HCT116 (cell line): ENCODE measurements around the gene OPN3. TPM values are rescaled to one million over a fixed set of nuclear protein-coding genes. Genes with fewer than 3 reads are reported as not detected.

ENCODE experiments used
- ATAC-seq: fragments of 200-7000 bp; cut with Tn5 transposase; 2 replicates; pipeline ENCODE4 v1.9.1; 2020; ENCODE audit warnings: mild to moderate bottlenecking, moderate library complexity
- BruUV-seq: library from RNA; stranded (reverse); fragments of 400-500 nt; replicated peaks from 2 replicates; lab custom pipeline; 2021; lab: Mats Ljungman, UMichigan
- CTCF ChIA-PET: fragments of 300-600 bp; sonication (Branson Sonifier 250); formaldehyde crosslinking; loops from one replicate; lab custom pipeline; 2021; ENCODE audit warnings: antibody characterized with exemption; lab: Charles Lee
- POLR2A ChIA-PET: fragments of 300-600, 350-600 bp; sonication (Branson Sonifier 250); formaldehyde crosslinking; loops from one replicate; lab custom pipeline; 2021; ENCODE audit warnings: antibody characterized with exemption; lab: Charles Lee
- RAD21 ChIA-PET, 2 experiments: fragments of 300-600 bp; sonication (Branson Sonifier 250); formaldehyde crosslinking; loops; one replicate each; lab custom pipeline; 2023; ENCODE audit warnings: low total read pairs in 2 of 2; ENCODE audit not compliant: uncharacterized antibody in 2 of 2, unreplicated experiment in 2 of 2, low non-redundant PET in 1 of 2; lab: Charles Lee
- DNase-seq: peaks from one replicate; pipeline ENCODE4 v3.0.0-alpha.2; 2010; ENCODE audit warnings: low read depth, low spot score
- H2AFZ ChIP-seq: fragments of 200-600 bp; shearing (Covaris generic), sonication (generic); 2 replicates; pipeline ENCODE4 v1.6.1; 2017; ENCODE audit warnings: low read depth, mixed run types, mixed read lengths, antibody characterized with exemption, low read length; ENCODE audit not compliant: poor library complexity, severe bottlenecking
- H3K27ac ChIP-seq: 2 replicates; pipeline ENCODE4 v1.5.1; 2012; ENCODE audit warnings: low read depth, low read length
- H3K27me3 ChIP-seq: fragments of 200-600 bp; sonication (generic); 2 replicates; pipeline ENCODE4 v1.6.1; 2016; ENCODE audit warnings: mixed run types, low read length, mixed read lengths; ENCODE audit not compliant: insufficient read depth
- H3K36me3 ChIP-seq, 2 experiments: fragments of 200-500 bp in 1 of 2; fragments of 200-600 bp in 1 of 2; sonication (Bioruptor generic) in 1 of 2; sonication (generic) in 1 of 2; 2 replicates each; pipeline versions ENCODE4 v1.5.1 to v1.6.1; 2014 to 2016; ENCODE audit warnings: low read length in 2 of 2, inconsistent platforms in 1 of 2, mixed read lengths in 1 of 2, mixed run types in 1 of 2; ENCODE audit not compliant: insufficient read depth in 2 of 2, control insufficient read depth in 1 of 2
- H3K4me1 ChIP-seq, 2 experiments: fragments of 200-600 bp in 1 of 2; sonication (generic) in 1 of 2; 2 replicates each; pipeline versions ENCODE4 v1.5.1 to v1.6.1; 2012 to 2017; ENCODE audit warnings: low read length in 2 of 2, inconsistent platforms in 1 of 2, mild to moderate bottlenecking in 1 of 2, mixed read lengths in 1 of 2, mixed run types in 1 of 2, moderate library complexity in 1 of 2; ENCODE audit not compliant: insufficient read depth in 2 of 2, control insufficient read depth in 1 of 2
- H3K4me2 ChIP-seq: fragments of 200-600 bp; sonication (generic); 2 replicates; pipeline ENCODE4 v1.6.1; 2017; ENCODE audit warnings: mixed run types, low read length, mixed read lengths
- H3K4me3 ChIP-seq, 2 experiments: fragments of 200-600 bp in 1 of 2; sonication (generic) in 1 of 2; replicated peaks in 1 of 2; 2 replicates each; pipeline ENCODE4 v1.5.1; 2011 to 2016; ENCODE audit warnings: low read length in 2 of 2, control low read depth in 1 of 2, low read depth in 1 of 2, mild to moderate bottlenecking in 1 of 2, mixed read lengths in 1 of 2, mixed run types in 1 of 2
- H3K79me2 ChIP-seq: fragments of 200-600 bp; sonication (generic); 2 replicates; pipeline ENCODE4 v1.6.1; 2017; ENCODE audit warnings: mild to moderate bottlenecking, mixed run types, low read length, moderate library complexity, mixed read lengths; ENCODE audit not compliant: insufficient read depth
- H3K9ac ChIP-seq: fragments of 200-600 bp; sonication (generic); 2 replicates; pipeline ENCODE4 v1.6.1; 2016; ENCODE audit warnings: low read length, mixed read lengths
- H3K9me2 ChIP-seq: fragments of 200-600 bp; sonication (generic), shearing (Covaris generic); 2 replicates; pipeline ENCODE4 v1.6.1; 2017; ENCODE audit warnings: mixed run types, mild to moderate bottlenecking, moderate library complexity; ENCODE audit not compliant: insufficient read depth
- H3K9me3 ChIP-seq, 2 experiments: fragments of 200-500 bp in 1 of 2; fragments of 200-600 bp in 1 of 2; sonication (Bioruptor generic) in 1 of 2; sonication (generic) in 1 of 2; 2 replicates each; pipeline ENCODE4 v1.6.1; 2014 to 2017; ENCODE audit warnings: low read length in 2 of 2, mixed read lengths in 2 of 2, inconsistent platforms in 1 of 2, low read depth in 1 of 2, mild to moderate bottlenecking in 1 of 2, mixed run types in 1 of 2, moderate library complexity in 1 of 2; ENCODE audit not compliant: control insufficient read depth in 1 of 2, insufficient read depth in 1 of 2
- H4K20me1 ChIP-seq: fragments of 200-600 bp; sonication (generic), shearing (Covaris generic); 2 replicates; pipeline ENCODE4 v1.6.1; 2017; ENCODE audit warnings: mixed run types, mild to moderate bottlenecking, moderate library complexity; ENCODE audit not compliant: insufficient read depth
- ATF3 ChIP-seq: IDR thresholded peaks from 2 replicates; pipeline ENCODE4 v1.6.1; 2012
- CBX3 ChIP-seq: IDR thresholded peaks from 2 replicates; pipeline ENCODE4 v1.6.1; 2012; ENCODE audit warnings: low read depth
- CEBPB ChIP-seq: IDR thresholded peaks from 2 replicates; pipeline ENCODE4 v1.6.1; 2012; ENCODE audit warnings: low read depth
- EGR1 ChIP-seq: IDR thresholded peaks from 2 replicates; pipeline ENCODE4 v1.6.1; 2012; ENCODE audit warnings: low read depth
- ELF1 ChIP-seq: IDR thresholded peaks from 2 replicates; pipeline ENCODE4 v1.6.1; 2012; ENCODE audit warnings: low read depth, borderline replicate concordance
- EZH2 ChIP-seq: fragments of 200-600 bp; sonication (generic); IDR thresholded peaks from 2 replicates; pipeline ENCODE4 v1.6.1; 2017; ENCODE audit warnings: antibody characterized with exemption, mixed run types
- EZH2phosphoT487 ChIP-seq: fragments of 200-600 bp; IDR thresholded peaks from 2 replicates; pipeline ENCODE4 v1.6.1; 2018; ENCODE audit warnings: antibody characterized with exemption, borderline replicate concordance
- FOSL1 ChIP-seq: IDR thresholded peaks from 2 replicates; pipeline ENCODE4 v1.6.1; 2012; ENCODE audit warnings: low read depth
- RAD21 ChIP-seq: IDR thresholded peaks from 2 replicates; pipeline ENCODE4 v1.6.1; 2012; ENCODE audit warnings: low read depth, mild to moderate bottlenecking
- REST ChIP-seq: IDR thresholded peaks from 2 replicates; pipeline ENCODE4 v1.6.1; 2012; ENCODE audit warnings: low read depth
- SIN3A ChIP-seq: IDR thresholded peaks from 2 replicates; pipeline ENCODE4 v1.6.1; 2012; ENCODE audit warnings: low read depth
- SRF ChIP-seq: IDR thresholded peaks from 2 replicates; pipeline ENCODE4 v1.6.1; 2012; ENCODE audit warnings: low read depth
- TCF7L2 ChIP-seq: IDR thresholded peaks from 2 replicates; pipeline ENCODE4 v1.7.0; 2011; ENCODE audit warnings: borderline replicate concordance, inconsistent platforms; ENCODE audit not compliant: insufficient read depth, insufficient read length; ENCODE audit errors: extremely low read depth
- YY1 ChIP-seq: IDR thresholded peaks from 2 replicates; pipeline ENCODE4 v1.6.1; 2011; ENCODE audit warnings: low read length, low read depth, moderate library complexity, mild to moderate bottlenecking; ENCODE audit not compliant: insufficient replicate concordance; ENCODE audit errors: extremely low read depth
- ZFX ChIP-seq: fragments of 450-650 bp; IDR thresholded peaks from 2 replicates; pipeline ENCODE4 v1.6.1; 2017
- ZNF274 ChIP-seq: fragments of 200-500 bp; sonication (Bioruptor generic); IDR thresholded peaks from 2 replicates; pipeline ENCODE4 v1.6.1; 2014; ENCODE audit warnings: mild to moderate bottlenecking, low read depth, low read length, inconsistent platforms
- intact Hi-C: fragments of 100-400 bp; cut with micrococcal nuclease; formaldehyde crosslinking; loops from 2 replicates; pipeline ENCODE4 v1.10.0; 2022
- total RNA-seq: library from RNA; stranded (reverse); gene quantifications from one replicate; pipeline ENCODE4 v1.2.1, GENCODE V29; 2021; ENCODE audit not compliant: unreplicated experiment
- TF ChIP-seq, protein P1 (sequence below): IDR thresholded peaks from 2 replicates; pipeline ENCODE4 v1.6.1; 2011; ENCODE audit warnings: mild to moderate bottlenecking, low read length, moderate library complexity; ENCODE audit not compliant: insufficient replicate concordance; ENCODE audit errors: extremely low read depth

Gene OPN3
- total RNA-seq, 1 experiment from 2014 or later: 6.1 TPM

DNA sequence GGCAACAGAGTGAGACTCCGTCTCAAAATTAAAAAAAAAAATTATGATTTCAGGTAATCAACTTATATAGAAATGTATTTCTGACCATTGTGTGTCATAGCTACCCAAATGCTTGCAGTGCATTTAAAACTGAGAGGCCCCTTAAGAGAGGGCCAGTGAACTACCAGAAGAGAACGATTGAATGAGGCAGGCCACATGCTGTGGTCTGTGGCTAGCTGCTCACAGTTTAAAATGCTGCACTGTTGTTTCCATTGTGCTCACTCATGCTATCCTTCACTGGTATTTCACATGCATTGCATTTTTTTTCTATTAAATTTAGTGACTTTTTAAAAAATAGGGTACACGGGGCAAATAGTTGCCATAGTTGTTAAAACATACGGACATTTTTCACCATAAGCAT, 26.0 kb downstream of the OPN3 start:
- Histone ChIP-seq H3K36me3 (no peaks in the 10 kb centered on the region), H3K79me2 (no peaks in the 10 kb centered on the region), H3K9me3 (no peaks in the 10 kb centered on the region), H2AFZ (no peak overlapping the region), H4K20me1 (no peaks in the 10 kb centered on the region), H3K4me2 (no peak overlapping the region), H3K4me3 (no peak overlapping the region), H3K9me2 (no peaks in the 10 kb centered on the region), H3K27ac (no peak overlapping the region), H3K27me3 (no peaks in the 10 kb centered on the region), H3K9ac (no peak overlapping the region), H3K4me1 (peaks cover 0 to 5% of the 10 kb centered on the region in 2 experiments; a peak in 1 of 4 replicates)
- ChIA-PET POLR2A (no interaction called here), CTCF (no interaction called here), RAD21 (no interaction called here)
- no peak for ATAC-seq
- BruUV-seq: no TSS peak
- DNase-seq: no peak
- TF ChIP-seq ATF3: no peak
- no peak for TF ChIP-seq EZH2
- no peak for TF ChIP-seq CEBPB
- TF ChIP-seq EZH2phosphoT487: no peak
- TF ChIP-seq, protein P1, sequence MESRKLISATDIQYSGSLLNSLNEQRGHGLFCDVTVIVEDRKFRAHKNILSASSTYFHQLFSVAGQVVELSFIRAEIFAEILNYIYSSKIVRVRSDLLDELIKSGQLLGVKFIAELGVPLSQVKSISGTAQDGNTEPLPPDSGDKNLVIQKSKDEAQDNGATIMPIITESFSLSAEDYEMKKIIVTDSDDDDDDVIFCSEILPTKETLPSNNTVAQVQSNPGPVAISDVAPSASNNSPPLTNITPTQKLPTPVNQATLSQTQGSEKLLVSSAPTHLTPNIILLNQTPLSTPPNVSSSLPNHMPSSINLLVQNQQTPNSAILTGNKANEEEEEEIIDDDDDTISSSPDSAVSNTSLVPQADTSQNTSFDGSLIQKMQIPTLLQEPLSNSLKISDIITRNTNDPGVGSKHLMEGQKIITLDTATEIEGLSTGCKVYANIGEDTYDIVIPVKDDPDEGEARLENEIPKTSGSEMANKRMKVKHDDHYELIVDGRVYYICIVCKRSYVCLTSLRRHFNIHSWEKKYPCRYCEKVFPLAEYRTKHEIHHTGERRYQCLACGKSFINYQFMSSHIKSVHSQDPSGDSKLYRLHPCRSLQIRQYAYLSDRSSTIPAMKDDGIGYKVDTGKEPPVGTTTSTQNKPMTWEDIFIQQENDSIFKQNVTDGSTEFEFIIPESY: no peak
- no peak for TF ChIP-seq EGR1
- no peak for TF ChIP-seq FOSL1
- TF ChIP-seq ELF1: no peak
- TF ChIP-seq SRF: no peak
- TF ChIP-seq YY1: no peak
- TF ChIP-seq CBX3: no peak
- TF ChIP-seq RAD21: no peak
- no peak for TF ChIP-seq ZNF274
- TF ChIP-seq SIN3A: no peak
- no peak for TF ChIP-seq ZFX
- TF ChIP-seq REST: no peak
- no peak for TF ChIP-seq TCF7L2
- intact Hi-C loops: no loop called here
